Measurements from ENCODE around the gene ZFYVE27. TPM values are rescaled to one million over a fixed set of nuclear protein-coding genes. Genes with fewer than 3 reads are reported as not detected.

The ZFYVE27 gene
- total and polyA plus RNA-seq, 10 of the 15 experiments (the other 5 are each of a cell fraction or from before 2014, with no cell fraction given) = 1.1 to 28.9 (median 21.4) TPM

- no peak for DNase-seq (ENCODE audit: low read depth, low spot score)
- Histone ChIP-seq H3K27ac (ENCODE audit: control insufficient read depth, insufficient read depth) (no peak overlapping the region), H3K9me3 (replicated peaks; ENCODE audit: control insufficient read depth, insufficient read depth, low read length) (no peaks in the 10 kb centered on the region; the same call in 1 of the 3 replicates), H4K20me1 (ENCODE audit: control insufficient read depth, insufficient read depth) (no peaks in the 10 kb centered on the region), H3K4me1 (ENCODE audit: control insufficient read depth, insufficient read depth, low read length) (no peaks in the 10 kb centered on the region), H3K9ac (ENCODE audit: control insufficient read depth, insufficient read depth, low read length) (no peak overlapping the region), H3K4me2 (ENCODE audit: control insufficient read depth, insufficient read depth) (no peak overlapping the region), H3K36me3 (ENCODE audit: control insufficient read depth in 2 of 2, insufficient read depth in 2 of 2, low read length in 1 of 2) (no peaks in the 10 kb centered on the region), H3K4me3 (no peak overlapping the region), H2AFZ (ENCODE audit: control insufficient read depth, low read depth, low read length) (no peak overlapping the region), H3K79me2 (ENCODE audit: control insufficient read depth, insufficient read depth, low read length) (no peaks in the 10 kb centered on the region), H3K27me3 (replicated peaks in 1 of 2; ENCODE audit: control insufficient read depth in 2 of 2, insufficient read depth in 2 of 2, low read length in 1 of 2) (no peaks in the 10 kb centered on the region; a peak in 1 of 4 replicates)
- no peak for TF ChIP-seq NKRF (conservative IDR thresholded peaks at IDR 0.05)
- 7% methylated on average over 1 of the region's 1 CpG for WGBS (ENCODE audit: insufficient coverage, insufficient replicate concordance, low lambda C conversion rate, missing lambda C conversion rate)
- in situ Hi-C loops (cut with MboI) (no loop called here), intact Hi-C loops (cut with micrococcal nuclease; ENCODE audit: unreplicated experiment) (no loop called here)
- RAD21 ChIA-PET (ENCODE audit: unreplicated experiment) = no interaction called here
- no TSS peak for BruUV-seq (replicated peaks)
- CTCF ChIA-PET = interaction anchor here (0.7 to 1.8 kb wide), 2 partner anchors 70 to 242 kb away, joined by 3 to 5 read pairs; no protein-coding TSS in a partner anchor
- POLR2A ChIA-PET = no interaction called here
- no peak for FAIRE-seq
- no peak for ATAC-seq
- SMC1A ChIA-PET (ENCODE audit: uncharacterized antibody, unreplicated experiment) = no interaction called here
These were observed 62.2 kb downstream of the ZFYVE27 start for GRCh38 chr10:97798958-97799610.

GRCh38 chr10:97800474-97800873, 63.5 kb downstream of the ZFYVE27 start:
- no TSS peak for BruUV-seq (replicated peaks)
- H3K27ac ChIP-seq (ENCODE audit: control insufficient read depth, insufficient read depth) = no peak overlapping the region
- no peaks in the 10 kb centered on the region for H3K4me1 ChIP-seq (ENCODE audit: control insufficient read depth, insufficient read depth, low read length)
- no peaks in the 10 kb centered on the region for H3K36me3 ChIP-seq (ENCODE audit: control insufficient read depth in 2 of 2, insufficient read depth in 2 of 2, low read length in 1 of 2)
- no peak overlapping the region for H3K4me3 ChIP-seq
- no peaks in the 10 kb centered on the region for H3K79me2 ChIP-seq (ENCODE audit: control insufficient read depth, insufficient read depth, low read length)
- ChIA-PET POLR2A (no interaction called here), SMC1A (ENCODE audit: uncharacterized antibody, unreplicated experiment) (no interaction called here), RAD21 (ENCODE audit: unreplicated experiment) (no interaction called here), CTCF (no interaction called here)
- WGBS (ENCODE audit: insufficient coverage, insufficient replicate concordance, low lambda C conversion rate, missing lambda C conversion rate) = 41% methylated on average over 9 of the region's 9 CpGs
- H3K9me3 ChIP-seq (replicated peaks; ENCODE audit: control insufficient read depth, insufficient read depth, low read length) = no peaks in the 10 kb centered on the region; the same call in 1 of the 3 replicates
- intact Hi-C loops (cut with micrococcal nuclease; ENCODE audit: unreplicated experiment) = no loop called here
- no peaks in the 10 kb centered on the region; a peak in 1 of 4 replicates for H3K27me3 ChIP-seq (replicated peaks in 1 of 2; ENCODE audit: control insufficient read depth in 2 of 2, insufficient read depth in 2 of 2, low read length in 1 of 2)
- ATAC-seq (no peak), DNase-seq (ENCODE audit: low read depth, low spot score) (no peak), FAIRE-seq (no peak)
- no peaks in the 10 kb centered on the region for H4K20me1 ChIP-seq (ENCODE audit: control insufficient read depth, insufficient read depth)
- H2AFZ ChIP-seq (ENCODE audit: control insufficient read depth, low read depth, low read length) = no peak overlapping the region
- in situ Hi-C loops (cut with MboI) = no loop called here
- no peak overlapping the region for H3K9ac ChIP-seq (ENCODE audit: control insufficient read depth, insufficient read depth, low read length)
- no peak overlapping the region for H3K4me2 ChIP-seq (ENCODE audit: control insufficient read depth, insufficient read depth)
- TF ChIP-seq, protein P1, sequence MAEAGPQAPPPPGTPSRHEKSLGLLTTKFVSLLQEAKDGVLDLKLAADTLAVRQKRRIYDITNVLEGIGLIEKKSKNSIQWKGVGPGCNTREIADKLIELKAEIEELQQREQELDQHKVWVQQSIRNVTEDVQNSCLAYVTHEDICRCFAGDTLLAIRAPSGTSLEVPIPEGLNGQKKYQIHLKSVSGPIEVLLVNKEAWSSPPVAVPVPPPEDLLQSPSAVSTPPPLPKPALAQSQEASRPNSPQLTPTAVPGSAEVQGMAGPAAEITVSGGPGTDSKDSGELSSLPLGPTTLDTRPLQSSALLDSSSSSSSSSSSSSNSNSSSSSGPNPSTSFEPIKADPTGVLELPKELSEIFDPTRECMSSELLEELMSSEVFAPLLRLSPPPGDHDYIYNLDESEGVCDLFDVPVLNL (IDR thresholded peaks at IDR 0.05; ENCODE audit: low read depth, low read length) = no peak
- TF ChIP-seq POLR2AphosphoS5 (IDR thresholded peaks at IDR 0.05; ENCODE audit: low read length) (no peak), RUNX3 (IDR thresholded peaks at IDR 0.05; ENCODE audit: low read length) (no peak), FOXM1 (IDR thresholded peaks at IDR 0.05; ENCODE audit: low read depth, low read length) (no peak), TCF7 (IDR thresholded peaks at IDR 0.05; ENCODE audit: borderline replicate concordance) (no peak), NFYB (IDR thresholded peaks at IDR 0.05; ENCODE audit: insufficient read depth, low read depth, low read length) (no peak), PKNOX1 (IDR thresholded peaks at IDR 0.05) (no peak), MTA2 (IDR thresholded peaks at IDR 0.05; ENCODE audit: low read depth) (no peak), SREBF1 (IDR thresholded peaks at IDR 0.05; ENCODE audit: low read length) (no peak), SIX5 (IDR thresholded peaks at IDR 0.05; ENCODE audit: low read depth, low read length, severe bottlenecking) (no peak), POLR2AphosphoS2 (IDR thresholded peaks at IDR 0.05; ENCODE audit: low read depth, low read length) (no peak)
